Skin of body (tissue), 2 donors: ENCODE data around the gene LPCAT1. TPM values are rescaled to one million over a fixed set of nuclear protein-coding genes. Genes with fewer than 3 reads are reported as not detected.

Experiments used
- DNase-seq: peaks from one replicate; lab custom pipeline; 2025; lab: John Stamatoyannopoulos, UW
- total RNA-seq: library from RNA; depleted of rRNA; stranded (reverse); fragments of >200 nt; gene quantifications from one replicate; pipeline ENCODE4 v1.2.3, GENCODE V29; 2014

The LPCAT1 gene
- total RNA-seq, 1 donor from 2014 or later: 25.1 TPM

DNA sequence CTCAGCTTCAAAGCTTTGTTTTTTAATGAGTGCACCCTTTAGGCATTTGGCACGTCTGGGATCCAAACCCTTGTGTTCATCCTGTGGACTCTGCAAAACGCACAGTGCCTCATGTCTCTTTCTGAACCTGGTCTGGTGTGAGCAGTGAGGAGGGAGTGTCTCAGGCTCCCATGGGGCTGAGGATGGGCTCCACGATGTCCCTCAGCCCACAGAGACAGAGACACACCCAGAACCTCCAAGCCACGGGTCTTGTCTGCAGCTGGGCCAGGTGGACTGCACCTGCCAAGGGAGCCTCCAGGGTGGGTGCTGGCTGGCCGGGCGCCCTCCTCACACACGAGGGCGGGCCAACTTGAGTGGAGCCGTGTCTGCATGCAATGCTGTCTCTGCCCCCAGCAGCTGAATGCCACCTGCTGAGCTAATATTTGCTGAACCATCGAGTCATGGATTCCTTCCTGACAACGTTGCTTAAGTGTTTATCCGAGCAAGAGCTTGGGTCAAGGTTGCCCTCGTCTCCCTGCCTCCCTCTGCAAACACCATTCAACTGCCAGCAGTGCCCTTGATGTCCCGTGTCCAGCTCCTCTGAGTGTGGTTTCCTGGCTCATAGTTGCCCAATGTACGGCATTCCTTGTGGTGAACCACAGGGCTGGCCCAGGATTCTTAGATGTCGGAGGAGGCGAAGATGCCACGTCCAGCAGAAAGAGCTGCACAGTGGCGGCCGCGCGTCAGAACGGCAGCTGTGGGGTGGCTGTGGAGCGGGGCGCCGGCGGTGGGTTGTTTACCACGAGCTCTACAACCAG is 31.4 kb upstream of the LPCAT1 start:
- no peak for DNase-seq

DNA sequence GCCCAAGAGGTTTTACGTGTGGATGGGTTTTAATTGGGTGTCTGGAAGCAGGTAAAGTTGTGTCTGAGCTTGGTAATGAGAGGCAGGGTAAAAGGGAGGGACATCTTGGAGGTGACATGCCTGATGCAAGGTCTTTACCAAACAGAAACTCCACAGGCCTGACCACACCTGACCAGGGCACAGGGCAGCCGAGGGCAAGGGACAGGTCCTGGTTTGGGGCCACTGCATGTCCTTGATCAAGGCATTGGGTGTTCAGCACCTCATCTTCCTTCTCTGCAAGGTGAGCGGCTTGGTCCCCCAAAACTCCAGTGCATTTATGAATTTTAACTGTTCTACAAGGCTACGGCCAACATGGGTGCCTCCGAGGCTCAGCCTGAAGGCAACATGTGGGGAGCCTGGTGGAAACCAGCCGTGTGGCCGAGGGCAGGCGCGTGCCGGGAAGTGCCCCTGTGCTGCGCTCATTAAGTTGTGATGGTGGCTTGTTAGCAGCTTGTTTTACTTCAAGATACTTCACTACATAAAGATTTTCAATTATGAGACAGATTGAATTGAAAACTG is 30.7 kb upstream of the LPCAT1 start:
- no peak for DNase-seq

DNA sequence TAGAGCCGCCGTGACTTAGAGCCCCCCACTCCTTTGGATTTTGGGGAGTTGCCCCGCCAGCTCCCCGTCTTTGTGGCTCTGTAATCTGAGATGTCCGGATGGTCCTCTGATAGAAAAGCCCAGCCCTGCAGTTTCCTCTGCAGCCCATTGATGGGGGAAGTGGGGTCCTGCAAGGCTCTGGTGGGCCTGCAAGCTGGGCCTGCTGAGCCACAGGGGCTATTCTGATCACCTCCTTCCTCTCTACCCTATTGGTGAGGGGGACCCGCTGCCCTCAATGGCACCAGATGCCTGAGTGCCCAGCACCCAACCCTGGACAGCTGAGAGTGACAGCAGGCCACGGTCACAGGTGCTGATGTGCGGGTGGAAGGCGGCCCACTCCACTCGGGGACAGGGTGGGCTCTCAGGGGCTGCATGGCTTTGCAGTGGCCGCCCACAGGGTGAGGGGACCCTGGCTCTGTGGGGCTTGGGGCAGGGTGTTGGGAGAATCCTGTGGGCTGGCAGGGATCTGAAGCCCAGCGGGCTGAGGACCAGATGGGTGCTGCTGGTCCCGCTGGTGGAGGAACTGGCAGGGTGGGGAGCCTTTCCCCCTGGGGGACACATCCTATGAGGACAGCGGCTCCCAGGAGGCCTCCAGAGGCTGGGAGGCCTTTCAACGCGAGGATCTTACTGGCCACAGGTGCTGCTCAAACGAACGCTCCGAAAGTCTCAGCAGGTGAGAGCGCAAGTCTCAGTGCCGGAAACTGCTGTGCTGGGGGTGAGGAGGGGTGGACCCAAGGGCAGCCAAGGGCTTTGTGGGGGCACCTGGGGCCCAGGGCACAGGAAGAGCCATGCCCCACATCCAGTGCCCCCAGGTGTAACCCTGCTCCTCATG is 30.0 kb upstream of the LPCAT1 start:
- DNase-seq: no peak

DNA sequence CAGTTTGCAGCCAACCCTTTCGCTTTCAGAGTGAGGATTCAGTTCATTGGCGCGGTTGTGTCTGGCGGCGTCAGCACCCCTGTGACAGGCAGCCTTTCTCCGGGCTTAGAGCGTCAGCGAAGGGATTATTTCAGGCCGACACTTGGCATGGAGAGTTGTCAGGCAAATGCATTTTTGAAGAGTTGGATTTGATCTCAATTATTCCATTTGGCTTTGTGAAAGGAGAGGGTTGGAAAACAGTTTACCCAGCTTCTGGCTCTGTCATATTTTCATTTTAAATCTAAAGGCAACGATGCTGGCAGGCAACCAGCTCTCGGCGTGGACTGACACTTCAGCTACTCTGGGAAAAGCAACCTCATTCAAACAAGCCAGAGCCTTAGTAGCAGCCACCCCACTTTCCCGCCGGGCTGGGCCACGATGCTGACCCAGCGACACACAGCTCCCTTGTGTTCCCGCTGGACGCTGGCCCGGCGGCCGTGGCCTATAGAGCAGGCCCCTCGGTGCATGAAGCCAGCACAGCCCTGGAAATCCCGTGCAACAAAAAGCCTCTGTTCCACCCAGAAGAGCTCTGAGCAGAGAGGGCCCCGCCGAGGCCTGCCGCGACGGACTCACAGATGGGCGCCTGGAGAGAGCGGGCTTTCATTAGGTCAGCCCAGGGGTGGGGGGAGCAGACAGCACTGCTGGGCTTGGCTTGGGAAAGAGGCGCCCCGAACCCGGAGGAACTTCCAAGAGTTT is 28.9 kb upstream of the LPCAT1 start:
- DNase-seq: peak; percentile 88

DNA sequence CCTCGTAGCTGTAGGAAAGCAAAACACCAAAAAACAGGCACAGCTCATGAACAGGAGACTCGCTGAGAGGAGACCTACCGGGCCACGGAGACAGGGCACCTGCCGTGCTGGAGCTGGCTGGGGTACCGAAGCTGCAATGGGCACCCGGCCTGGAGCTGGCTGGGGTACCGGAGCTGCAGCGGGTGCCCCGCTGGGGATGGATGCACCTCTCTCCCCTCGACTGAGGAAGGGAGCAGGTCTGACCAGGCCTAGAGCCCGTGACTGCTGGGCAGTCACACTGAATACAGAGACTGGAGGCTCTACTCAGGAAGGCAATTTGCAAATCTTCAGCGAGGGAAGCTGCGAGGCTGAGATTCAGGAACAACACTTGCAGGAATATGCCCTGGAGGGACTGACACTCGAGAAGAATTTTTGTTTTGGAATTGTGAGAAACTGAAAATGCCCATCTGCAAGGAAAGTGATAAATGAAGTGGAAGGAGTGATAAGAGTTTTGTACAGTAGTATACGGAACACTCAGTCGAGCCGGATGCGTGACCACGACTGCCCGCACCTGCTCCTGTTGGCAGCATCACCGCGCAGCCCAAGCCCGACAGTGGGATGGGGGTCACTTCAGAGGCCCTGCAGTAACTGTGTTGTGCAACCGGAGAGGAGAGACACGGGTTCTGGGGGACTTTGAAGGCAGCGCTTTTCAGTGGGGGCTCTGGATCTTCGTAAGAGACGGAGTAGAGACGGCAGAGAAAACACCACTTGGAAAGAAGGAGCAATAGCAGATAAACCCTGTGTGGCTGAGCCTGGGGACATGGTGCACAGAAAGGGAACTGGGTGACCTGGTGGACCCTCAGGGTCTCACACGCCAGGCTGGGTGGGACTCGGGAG is 27.9 kb upstream of the LPCAT1 start:
- no peak for DNase-seq

GRCh38 chr5:1550287-1551076 is 26.7 kb upstream of the LPCAT1 start:
- DNase-seq: no peak

DNA sequence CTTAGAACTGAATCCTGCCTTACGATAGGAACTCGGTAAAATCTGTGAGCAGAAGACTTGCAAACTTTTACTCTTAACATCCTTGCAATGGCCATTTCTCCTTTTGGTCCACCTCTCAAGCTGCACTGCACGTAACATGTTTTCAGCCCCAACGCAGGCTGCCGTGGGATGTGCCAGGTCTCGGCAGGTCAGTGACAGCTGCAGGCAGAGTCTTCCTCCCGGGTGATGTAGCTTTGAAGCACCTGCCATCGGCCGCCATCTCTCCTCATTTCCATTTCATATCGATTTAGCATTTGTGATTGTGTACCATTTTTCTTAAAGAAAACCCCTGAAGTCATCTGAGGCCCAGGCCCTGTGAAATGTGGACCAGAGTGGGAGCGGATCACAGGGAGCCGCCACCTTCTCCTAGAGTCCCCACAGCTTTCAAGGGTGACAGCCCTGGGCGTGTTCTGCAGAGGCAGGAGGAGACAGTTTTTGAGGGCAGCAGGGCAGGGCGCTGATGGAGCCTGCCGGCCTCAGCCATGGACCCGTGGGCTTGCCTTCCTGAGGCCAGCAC is 25.8 kb upstream of the LPCAT1 start:
- no peak for DNase-seq

- no peak for DNase-seq
Observed at GRCh38 chr5:1548702-1549474, 25.1 kb upstream of the LPCAT1 start.

DNA sequence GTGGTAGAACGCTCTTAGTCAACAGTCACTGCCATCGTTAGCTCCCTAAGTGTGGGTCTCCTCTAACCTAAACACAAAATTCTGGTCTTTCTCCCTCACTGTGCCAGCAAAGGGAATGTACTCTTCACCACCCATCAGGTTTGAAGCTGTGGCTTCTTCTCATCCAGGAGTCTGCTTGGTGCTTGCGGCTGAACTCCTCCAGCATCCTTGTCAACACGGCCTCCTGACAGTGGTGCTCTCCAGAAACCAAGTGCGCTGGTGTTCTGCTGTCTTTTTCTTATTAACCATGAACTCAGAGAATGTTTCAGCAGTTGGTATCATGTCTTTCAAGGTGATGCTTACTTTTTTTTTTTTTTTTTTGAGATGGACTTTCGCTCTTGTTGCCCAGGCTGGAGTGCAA is 23.9 kb upstream of the LPCAT1 start:
- DNase-seq: no peak

- DNase-seq: no peak
Observed at GRCh38 chr5:1547236-1547635, 23.5 kb upstream of the LPCAT1 start.

DNA sequence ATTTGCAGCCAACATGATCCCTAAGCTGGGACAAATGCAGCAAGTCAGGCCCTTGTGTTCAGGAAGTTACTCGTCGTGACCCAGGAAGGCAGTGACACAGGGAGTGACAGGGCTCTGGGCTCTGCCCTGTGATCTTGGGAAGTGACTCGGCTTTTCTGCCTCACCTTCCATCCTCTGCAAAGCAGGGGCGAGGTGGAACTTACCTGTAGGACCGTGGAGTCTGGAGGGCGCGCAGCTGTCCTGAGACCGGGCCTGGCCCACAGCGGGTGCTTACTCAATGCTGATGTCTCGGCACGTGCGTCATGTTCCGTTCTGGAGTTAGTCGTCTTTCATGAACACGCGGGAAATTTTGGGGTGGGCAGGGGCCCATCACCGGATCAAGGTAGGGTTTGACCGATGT is 22.8 kb upstream of the LPCAT1 start:
- no peak for DNase-seq

- DNase-seq: no peak
Observed at GRCh38 chr5:1545805-1546355, 22.1 kb upstream of the LPCAT1 start.

GRCh38 chr5:1545126-1545804 is 21.5 kb upstream of the LPCAT1 start:
- peak; percentile 48 for DNase-seq

DNA sequence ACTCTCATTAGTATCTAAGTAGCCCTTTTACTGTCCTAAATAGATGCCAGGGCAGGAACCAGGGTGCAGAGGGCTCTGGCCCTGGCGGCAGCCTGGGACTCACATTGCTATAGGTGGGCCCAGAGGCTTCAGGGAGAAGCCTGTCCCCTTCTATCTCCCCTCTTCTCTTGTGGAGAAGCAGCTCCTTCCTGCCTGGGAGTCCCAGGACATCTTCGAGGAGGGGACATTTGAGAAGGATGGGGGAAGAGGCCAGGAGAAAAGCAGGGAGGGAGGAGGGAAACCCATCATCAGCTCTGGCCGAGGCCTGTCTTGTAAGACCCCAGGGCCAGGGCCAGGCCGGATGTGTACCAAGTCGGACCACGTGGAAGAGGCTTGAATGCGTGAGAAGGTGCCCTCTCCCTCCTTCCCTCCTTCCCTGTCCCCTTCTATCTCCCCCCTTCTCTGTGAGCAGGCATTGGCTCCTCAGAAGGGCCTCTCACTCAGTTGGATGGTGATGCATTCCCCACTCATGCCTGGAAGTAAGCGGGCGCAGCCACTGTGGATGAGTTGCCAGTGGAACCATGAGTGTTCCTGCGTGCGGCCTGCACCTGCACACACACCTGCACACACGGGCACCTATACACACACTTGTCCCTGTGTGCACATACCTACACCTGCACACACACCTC is 20.7 kb upstream of the LPCAT1 start:
- no peak for DNase-seq

DNA sequence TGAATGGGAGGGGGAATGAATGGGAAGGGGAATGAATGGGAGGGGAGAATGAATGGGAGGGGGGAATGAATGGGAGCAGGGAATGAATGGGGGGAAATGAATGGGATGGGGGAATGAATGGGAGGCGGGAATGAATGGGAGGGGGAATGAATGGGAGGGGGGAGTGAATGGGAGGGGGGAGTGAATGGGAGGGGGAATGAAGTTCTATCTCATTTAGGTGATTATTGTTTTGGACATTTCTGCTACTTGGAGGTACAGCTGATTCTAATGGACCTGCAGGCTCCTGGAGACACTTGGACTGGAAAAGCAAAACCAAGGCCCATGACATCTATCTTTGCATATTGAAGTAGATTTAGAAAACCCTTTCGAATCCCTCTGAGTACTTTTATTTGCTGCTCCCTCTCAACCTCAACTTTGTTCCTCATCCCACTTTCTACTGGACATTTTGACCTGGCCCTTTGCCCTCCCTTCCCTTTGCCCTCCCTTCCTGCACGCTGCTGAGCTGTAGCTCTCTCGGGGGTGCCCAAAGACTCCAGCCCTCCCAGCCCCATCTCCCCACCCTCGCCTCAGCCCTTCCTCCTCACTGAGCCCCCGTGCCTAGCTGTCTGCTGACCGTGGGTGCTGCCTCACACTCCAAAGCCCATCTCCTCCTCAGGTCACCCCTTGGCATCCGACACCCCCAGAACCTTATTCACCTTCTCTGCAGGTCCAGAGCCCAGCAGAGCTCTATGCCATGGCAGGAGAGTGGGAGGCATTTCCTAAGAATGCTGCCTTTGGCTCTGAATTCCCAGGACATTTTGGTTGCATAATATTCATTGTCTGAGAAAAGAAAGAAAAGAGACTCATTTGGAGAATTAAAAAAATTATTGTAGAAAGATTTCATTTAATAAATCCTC is 19.9 kb upstream of the LPCAT1 start:
- DNase-seq: no peak

- DNase-seq: no peak
Observed at GRCh38 chr5:1542781-1543180, 19.0 kb upstream of the LPCAT1 start.
